ENCODE measurements around the gene OLFM2. TPM values are rescaled to one million over a fixed set of nuclear protein-coding genes. Genes with fewer than 3 reads are reported as not detected.
"Not testable (repeated sequence)": the region's sequence is repeated elsewhere in the genome, so short reads cannot be mapped to it uniquely, and the experiment has no call there.

Gene OLFM2
- polyA plus RNA-seq, 6 donors from 2014 or later, result not detected

- peak overlapping the region in 1 of 8 donors; percentile 44 for H3K4me3 Mint-ChIP-seq
- H3K27me3 Mint-ChIP-seq, result peaks cover 0 to 11% (median 3%) of the 10 kb centered on the region in 3 donors
Measured at GRCh38 chr19:9860407-9860806, 75.9 kb downstream of the OLFM2 start.

GRCh38 chr19:9858766-9859165, 77.5 kb downstream of the OLFM2 start:
- DNase-seq, result no peak
- peak overlapping the region in 3 of 8 donors; percentile 12 to 40 (median 30) for H3K4me3 Mint-ChIP-seq
- H3K9me3 Mint-ChIP-seq, result peaks cover 0 to 3% (median 0%) of the 10 kb centered on the region in 7 donors
- H3K27me3 Mint-ChIP-seq, result peaks cover 0 to 11% (median 3%) of the 10 kb centered on the region in 3 donors
- ATAC-seq (ENCODE audit: low read depth in 2 of 2), result no peak
- H3K36me3 Mint-ChIP-seq, result no peaks in the 10 kb centered on the region
- H3K27ac Mint-ChIP-seq, result peak overlapping the region in 1 of 6 donors; percentile 56
- peaks cover 15 to 22% (median 16%) of the 10 kb centered on the region in 3 donors for H3K4me1 Mint-ChIP-seq

More at GRCh38 chr19:9860407-9860806, 75.9 kb downstream of the OLFM2 start:
- peaks cover 13 to 22% (median 15%) of the 10 kb centered on the region in 3 donors for H3K4me1 Mint-ChIP-seq
- no peaks in the 10 kb centered on the region for H3K36me3 Mint-ChIP-seq
- peak overlapping the region in 1 of 6 donors; percentile 15 for H3K27ac Mint-ChIP-seq
- no peak for DNase-seq
- no peak for ATAC-seq (ENCODE audit: low read depth in 2 of 2)
- peaks cover 0 to 2% (median 0%) of the 10 kb centered on the region in 7 donors for H3K9me3 Mint-ChIP-seq

- Mint-ChIP-seq H3K27ac (peak overlapping the region in 5 of 6 donors; percentile 54 to 98 (median 69)), H3K9me3 (peaks cover 0 to 5% (median 0%) of the 10 kb centered on the region in 7 donors), H3K4me1 (peaks cover 15 to 22% (median 18%) of the 10 kb centered on the region in 3 donors), H3K4me3 (peak overlapping the region in 3 of 8 donors; percentile 49 to 65 (median 64)), H3K27me3 (peaks cover 0 to 9% (median 2%) of the 10 kb centered on the region in 3 donors), H3K36me3 (no peaks in the 10 kb centered on the region)
- ATAC-seq (ENCODE audit: low read depth in 2 of 2) (peak in 1 of 2 donors; percentile 25), DNase-seq (no peak)
Measured at GRCh38 chr19:9857920-9858746, 78.2 kb downstream of the OLFM2 start.

- Mint-ChIP-seq H3K4me1 (peaks cover 15 to 22% (median 18%) of the 10 kb centered on the region in 3 donors), H3K27me3 (peaks cover 0 to 5% (median 0%) of the 10 kb centered on the region in 3 donors), H3K27ac (peak overlapping the region in 1 of 6 donors; percentile 51), H3K36me3 (no peaks in the 10 kb centered on the region), H3K4me3 (peak overlapping the region in 1 of 8 donors; percentile 8), H3K9me3 (peaks cover 0 to 5% (median 0%) of the 10 kb centered on the region in 7 donors)
- DNase-seq, result no peak
- ATAC-seq (ENCODE audit: low read depth in 2 of 2), result no peak
Measured at GRCh38 chr19:9857076-9857721, 79.1 kb downstream of the OLFM2 start.

GRCh38 chr19:9856609-9857008, 79.7 kb downstream of the OLFM2 start:
- ATAC-seq (ENCODE audit: low read depth in 2 of 2) (no peak), DNase-seq (no peak)
- Mint-ChIP-seq H3K27ac (peak overlapping the region in 1 of 6 donors; percentile 82), H3K4me3 (no peak overlapping the region), H3K9me3 (peaks cover 0 to 5% (median 0%) of the 10 kb centered on the region in 7 donors), H3K36me3 (no peaks in the 10 kb centered on the region), H3K4me1 (peaks cover 15 to 22% (median 18%) of the 10 kb centered on the region in 3 donors), H3K27me3 (peaks cover 0 to 5% (median 0%) of the 10 kb centered on the region in 3 donors)

GRCh38 chr19:9854282-9854846, 82.0 kb downstream of the OLFM2 start:
- no peak overlapping the region for H3K27ac Mint-ChIP-seq
- H3K36me3 Mint-ChIP-seq, result no peaks in the 10 kb centered on the region
- no peak for DNase-seq
- peaks cover 15 to 22% (median 18%) of the 10 kb centered on the region in 3 donors for H3K4me1 Mint-ChIP-seq
- H3K9me3 Mint-ChIP-seq, result peaks cover 0 to 5% (median 0%) of the 10 kb centered on the region in 7 donors
- H3K27me3 Mint-ChIP-seq, result peaks cover 0 to under 1% (median 0%) of the 10 kb centered on the region in 3 donors
- no peak for ATAC-seq (ENCODE audit: low read depth in 2 of 2)
- no peak overlapping the region for H3K4me3 Mint-ChIP-seq

GRCh38 chr19:9850235-9850959, 85.9 kb downstream of the OLFM2 start:
- H3K4me1 Mint-ChIP-seq, result peaks cover 0 to 8% (median 5%) of the 10 kb centered on the region in 3 donors
- H3K27me3 Mint-ChIP-seq, result no peaks in the 10 kb centered on the region
- peaks cover 0 to 9% of the 10 kb centered on the region in 2 donors for H3K36me3 Mint-ChIP-seq
- no peak overlapping the region for H3K27ac Mint-ChIP-seq
- H3K4me3 Mint-ChIP-seq, result peak overlapping the region in 1 of 8 donors; percentile 29
- ATAC-seq (ENCODE audit: low read depth in 2 of 2) (no peak), DNase-seq (no peak)
- peaks cover 0 to 5% (median 0%) of the 10 kb centered on the region in 7 donors for H3K9me3 Mint-ChIP-seq

- Mint-ChIP-seq H3K36me3 (peaks cover 0 to 15% of the 10 kb centered on the region in 2 donors), H3K27me3 (no peaks in the 10 kb centered on the region), H3K4me1 (peaks cover 0 to 10% (median 6%) of the 10 kb centered on the region in 3 donors), H3K9me3 (peaks cover 0 to 5% (median 0%) of the 10 kb centered on the region in 7 donors), H3K27ac (no peak overlapping the region), H3K4me3 (no peak overlapping the region)
- no peak for DNase-seq
- no peak for ATAC-seq (ENCODE audit: low read depth in 2 of 2)
Measured at GRCh38 chr19:9849791-9850190, 86.5 kb downstream of the OLFM2 start.

GRCh38 chr19:9848762-9849161, 87.6 kb downstream of the OLFM2 start:
- Mint-ChIP-seq H3K4me1 (peaks cover 0 to 9% (median 8%) of the 10 kb centered on the region in 3 donors), H3K36me3 (peaks cover 0 to 22% of the 10 kb centered on the region in 2 donors), H3K27ac (no peak overlapping the region), H3K27me3 (no peaks in the 10 kb centered on the region), H3K4me3 (no peak overlapping the region), H3K9me3 (peaks cover 0 to 2% (median 0%) of the 10 kb centered on the region in 7 donors)
- DNase-seq, result no peak
- ATAC-seq (ENCODE audit: low read depth in 2 of 2), result no peak

- ATAC-seq (ENCODE audit: low read depth in 2 of 2) (no peak), DNase-seq (no peak)
- Mint-ChIP-seq H3K27me3 (no peaks in the 10 kb centered on the region), H3K4me1 (peaks cover 0 to 9% (median 7%) of the 10 kb centered on the region in 3 donors), H3K27ac (no peak overlapping the region), H3K4me3 (no peak overlapping the region), H3K9me3 (peaks cover 0 to 3% (median 0%) of the 10 kb centered on the region in 7 donors), H3K36me3 (peaks cover 4 to 29% of the 10 kb centered on the region in 2 donors)
Measured at GRCh38 chr19:9848060-9848459, 88.3 kb downstream of the OLFM2 start.

- H3K9me3 Mint-ChIP-seq, result peaks cover 0 to 3% (median 0%) of the 10 kb centered on the region in 7 donors
- H3K36me3 Mint-ChIP-seq, result peaks cover 7 to 32% of the 10 kb centered on the region in 2 donors
- H3K27ac Mint-ChIP-seq, result peak overlapping the region in 1 of 6 donors; percentile 27
- H3K27me3 Mint-ChIP-seq, result no peaks in the 10 kb centered on the region
- DNase-seq, result no peak
- H3K4me1 Mint-ChIP-seq, result peaks cover 0 to 9% (median 7%) of the 10 kb centered on the region in 3 donors
- H3K4me3 Mint-ChIP-seq, result no peak overlapping the region
- no peak for ATAC-seq (ENCODE audit: low read depth in 2 of 2)
Measured at GRCh38 chr19:9847087-9847671, 89.1 kb downstream of the OLFM2 start.

GRCh38 chr19:9843626-9844273, 92.6 kb downstream of the OLFM2 start:
- H3K4me3 Mint-ChIP-seq; DNase-seq; ATAC-seq (ENCODE audit: low read depth in 2 of 2); H3K27me3 Mint-ChIP-seq; H3K9me3 Mint-ChIP-seq: not testable (repeated sequence)
- Mint-ChIP-seq H3K27ac (peak overlapping the region in 1 of 6 donors; percentile 59), H3K36me3 (peaks cover 7 to 43% of the 10 kb centered on the region in 2 donors), H3K4me1 (peaks cover 11 to 18% (median 18%) of the 10 kb centered on the region in 3 donors)
